ENCODE data around the gene RHOBTB3.

Gene RHOBTB3

DNA sequence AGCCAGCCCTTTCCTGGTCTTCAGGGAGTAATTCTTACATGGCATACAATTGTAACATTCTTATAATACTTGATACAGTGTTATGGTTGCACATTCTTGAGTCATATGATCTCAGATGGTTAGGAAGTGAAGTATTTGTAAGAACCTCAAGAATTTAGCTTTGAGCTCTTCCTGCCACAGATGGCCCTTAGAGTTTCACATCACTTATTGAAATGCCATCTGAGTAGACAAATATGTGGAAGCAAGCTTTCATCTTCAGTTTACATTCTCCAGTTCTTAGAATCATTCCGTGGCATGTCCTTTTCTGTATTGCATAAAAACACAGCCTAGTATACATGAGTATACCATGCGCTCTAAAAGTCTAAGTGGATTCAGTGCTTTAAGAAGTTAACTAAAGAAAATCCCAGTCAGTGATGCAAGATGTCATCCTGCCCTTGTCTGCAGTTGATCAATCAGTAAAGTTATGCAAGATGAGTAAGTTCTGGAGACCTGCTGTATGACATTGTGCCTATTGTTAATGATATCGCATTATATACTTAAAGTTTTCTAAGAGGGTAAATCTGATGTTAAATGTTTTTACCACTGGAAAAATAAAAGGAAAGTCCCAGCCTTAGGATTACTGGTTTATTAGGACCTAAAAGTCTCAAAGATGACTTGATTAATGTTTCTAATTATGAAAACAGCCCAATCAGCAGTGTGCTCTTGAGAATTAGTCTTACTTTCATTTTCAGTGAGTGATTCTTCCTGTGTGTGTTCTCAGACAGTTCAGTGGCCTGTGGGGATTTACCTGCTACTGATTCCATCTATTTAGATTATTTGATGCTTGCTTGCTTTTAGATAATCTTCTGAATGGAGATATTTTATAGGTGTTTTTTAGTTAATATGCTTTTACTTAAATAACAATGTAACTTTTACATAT is 29.4 kb downstream of the RHOBTB3 start:
- peak; percentile 94 for DNase-seq (ENCODE audit: low read depth)
- peak overlapping the region; percentile 21 for H3K4me3 ChIP-seq (replicated peaks; ENCODE audit: low read depth, low read length)
- TF ChIP-seq, protein P1, sequence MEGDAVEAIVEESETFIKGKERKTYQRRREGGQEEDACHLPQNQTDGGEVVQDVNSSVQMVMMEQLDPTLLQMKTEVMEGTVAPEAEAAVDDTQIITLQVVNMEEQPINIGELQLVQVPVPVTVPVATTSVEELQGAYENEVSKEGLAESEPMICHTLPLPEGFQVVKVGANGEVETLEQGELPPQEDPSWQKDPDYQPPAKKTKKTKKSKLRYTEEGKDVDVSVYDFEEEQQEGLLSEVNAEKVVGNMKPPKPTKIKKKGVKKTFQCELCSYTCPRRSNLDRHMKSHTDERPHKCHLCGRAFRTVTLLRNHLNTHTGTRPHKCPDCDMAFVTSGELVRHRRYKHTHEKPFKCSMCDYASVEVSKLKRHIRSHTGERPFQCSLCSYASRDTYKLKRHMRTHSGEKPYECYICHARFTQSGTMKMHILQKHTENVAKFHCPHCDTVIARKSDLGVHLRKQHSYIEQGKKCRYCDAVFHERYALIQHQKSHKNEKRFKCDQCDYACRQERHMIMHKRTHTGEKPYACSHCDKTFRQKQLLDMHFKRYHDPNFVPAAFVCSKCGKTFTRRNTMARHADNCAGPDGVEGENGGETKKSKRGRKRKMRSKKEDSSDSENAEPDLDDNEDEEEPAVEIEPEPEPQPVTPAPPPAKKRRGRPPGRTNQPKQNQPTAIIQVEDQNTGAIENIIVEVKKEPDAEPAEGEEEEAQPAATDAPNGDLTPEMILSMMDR (IDR thresholded peaks at IDR 0.05; ENCODE audit: low read length, missing control alignments) = no peak

DNA sequence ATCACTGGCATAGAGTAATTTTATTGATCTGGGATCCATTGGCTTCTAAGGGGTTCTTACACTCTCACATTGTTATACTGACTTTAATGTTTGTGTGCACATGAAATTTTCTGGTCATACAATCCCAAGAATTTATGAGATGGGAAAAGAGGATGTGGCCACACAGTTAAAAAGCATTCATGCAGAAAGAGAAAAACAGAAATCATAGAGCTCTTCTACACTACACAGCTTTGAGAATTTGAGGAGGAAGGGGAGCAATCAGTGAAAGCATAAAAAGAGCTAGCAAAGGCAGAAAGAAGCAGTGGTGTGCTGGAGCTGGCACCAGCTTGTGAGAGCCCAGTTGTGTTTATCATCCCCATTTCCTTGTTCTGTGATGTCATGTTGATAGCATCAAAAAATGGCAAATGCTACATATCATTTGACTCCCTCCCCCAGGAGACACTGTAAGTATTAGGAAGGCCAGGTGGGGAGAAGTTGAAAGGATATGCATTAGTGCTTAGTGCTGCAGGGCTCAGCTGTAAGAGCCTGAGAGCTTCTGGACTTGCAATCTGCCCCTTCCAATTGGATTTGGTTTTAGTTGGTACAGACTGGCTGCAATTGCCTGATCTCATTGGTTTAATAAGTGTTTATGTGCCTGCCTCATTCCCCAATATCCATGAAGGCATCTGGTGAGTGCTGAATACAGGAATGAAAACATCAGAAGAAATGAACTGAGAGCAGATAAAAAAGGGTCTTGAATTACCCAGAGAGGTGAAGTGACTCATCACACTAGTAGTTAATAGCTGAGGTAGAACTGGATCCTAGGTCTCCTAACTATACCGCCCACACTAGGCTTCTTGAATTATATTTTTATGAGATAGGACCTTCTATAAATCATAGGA is 30.9 kb downstream of the RHOBTB3 start:
- peak; percentile 48 for DNase-seq (ENCODE audit: low read depth)
- H3K4me3 ChIP-seq (replicated peaks; ENCODE audit: low read depth, low read length) = no peak overlapping the region
- TF ChIP-seq, protein P1 (IDR thresholded peaks at IDR 0.05; ENCODE audit: low read length, missing control alignments) = no peak

DNA sequence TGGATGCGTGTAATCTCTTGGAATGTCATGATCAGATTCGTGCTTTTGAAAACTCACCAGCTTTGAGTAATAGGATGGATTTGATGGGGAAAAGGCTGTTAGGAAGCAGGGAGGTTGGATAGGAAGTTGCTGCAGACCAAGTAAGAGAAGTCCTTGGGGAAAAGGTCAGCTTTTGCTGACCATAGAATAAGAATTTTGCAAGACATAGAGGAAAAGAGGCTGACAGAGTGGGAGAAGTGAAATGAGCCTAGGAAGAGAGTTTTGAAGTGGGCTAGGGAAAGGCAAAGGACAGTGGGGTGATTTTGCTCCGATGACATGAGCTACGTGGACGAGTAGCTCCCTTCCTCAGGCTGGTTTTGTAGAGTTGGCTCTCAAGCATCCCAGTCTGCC is 31.5 kb downstream of the RHOBTB3 start:
- TF ChIP-seq, protein P1 (IDR thresholded peaks at IDR 0.05; ENCODE audit: low read length, missing control alignments) = no peak
- no peak overlapping the region for H3K4me3 ChIP-seq (replicated peaks; ENCODE audit: low read depth, low read length)
- DNase-seq (ENCODE audit: low read depth) = no peak

DNA sequence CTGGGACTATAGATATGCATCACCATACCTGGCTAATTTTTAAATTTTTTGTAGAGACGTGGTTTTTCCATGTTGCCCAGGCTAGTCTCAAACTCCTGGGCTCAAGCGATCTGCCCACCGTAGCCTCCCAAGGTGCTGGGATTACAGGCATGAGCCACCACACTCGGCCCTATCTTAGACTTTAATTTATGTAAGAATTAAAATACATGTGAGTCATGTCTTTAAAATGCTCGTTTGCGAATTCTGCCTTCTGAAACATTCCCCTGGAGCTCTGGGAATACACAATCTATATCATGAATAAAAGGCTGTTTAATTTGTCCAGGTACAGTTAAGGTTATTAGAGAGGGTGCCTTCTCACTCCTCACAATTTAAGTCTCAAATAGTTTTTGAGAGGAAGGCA is 32.8 kb downstream of the RHOBTB3 start:
- DNase-seq (ENCODE audit: low read depth) = no peak
- TF ChIP-seq, protein P1 (IDR thresholded peaks at IDR 0.05; ENCODE audit: low read length, missing control alignments) = no peak
- H3K4me3 ChIP-seq (replicated peaks; ENCODE audit: low read depth, low read length) = no peak overlapping the region

DNA sequence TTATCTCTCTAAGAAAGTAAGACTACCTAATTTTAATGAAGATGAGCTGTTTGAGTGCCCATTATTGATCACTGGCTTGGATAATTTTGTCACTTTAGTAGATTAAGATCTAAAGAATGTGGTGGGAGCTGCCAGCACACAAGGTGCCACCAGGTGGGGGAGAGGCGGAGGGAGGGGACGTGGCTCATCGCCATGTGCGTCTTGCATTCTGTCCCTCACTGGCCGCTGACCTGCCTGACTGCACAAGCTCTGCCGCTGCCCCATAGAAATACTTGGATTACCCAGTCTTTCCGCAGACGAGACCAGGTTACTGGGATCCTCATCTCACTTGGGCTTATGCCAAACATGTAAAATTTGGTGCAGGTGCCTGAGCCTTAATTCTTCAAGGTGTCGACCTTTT is 37.6 kb downstream of the RHOBTB3 start:
- no peak for DNase-seq (ENCODE audit: low read depth)
- H3K4me3 ChIP-seq (replicated peaks; ENCODE audit: low read depth, low read length) = no peak overlapping the region
- TF ChIP-seq, protein P1 (IDR thresholded peaks at IDR 0.05; ENCODE audit: low read length, missing control alignments) = no peak

DNA sequence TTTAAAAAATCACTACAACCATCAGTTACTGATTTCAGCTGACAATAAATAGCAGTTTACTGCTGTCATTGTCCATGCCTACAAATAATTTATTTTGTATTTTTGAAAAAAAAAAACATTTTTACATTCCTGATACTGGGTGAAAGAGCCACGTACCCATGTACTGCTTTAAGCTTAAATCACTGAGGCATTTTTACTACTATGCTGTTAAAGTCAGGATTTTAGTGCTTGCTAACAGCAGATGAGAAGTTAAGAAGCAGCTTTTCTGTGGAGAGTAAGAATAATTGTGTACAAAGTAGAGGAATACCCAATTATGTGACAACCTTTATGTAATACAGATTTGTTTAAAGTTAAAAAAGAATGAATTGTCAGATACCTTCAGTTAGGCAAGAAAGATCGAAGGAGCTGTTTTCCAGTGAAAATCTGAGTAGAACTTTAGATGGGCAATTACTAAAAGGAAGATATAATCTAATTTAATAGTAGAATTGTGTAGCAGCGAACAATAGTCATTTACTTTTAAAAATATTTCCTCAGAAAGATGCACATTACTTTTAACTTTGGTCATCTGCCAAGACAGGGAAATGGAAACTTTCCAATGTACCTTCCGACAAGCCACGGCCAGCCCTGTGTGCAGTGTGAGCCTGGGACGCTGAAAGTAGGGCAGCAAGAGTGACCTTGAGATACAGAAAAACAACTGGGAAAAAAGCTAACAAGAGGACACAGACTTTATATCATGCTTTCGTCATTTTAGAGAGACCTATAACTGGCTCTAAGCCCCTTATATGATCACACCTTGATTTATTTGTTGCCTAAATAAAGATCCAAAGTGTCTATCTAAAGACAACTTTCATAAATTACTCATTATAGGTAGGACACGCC is 39.9 kb downstream of the RHOBTB3 start:
- TF ChIP-seq, protein P1 (IDR thresholded peaks at IDR 0.05; ENCODE audit: low read length, missing control alignments) = no peak
- H3K4me3 ChIP-seq (replicated peaks; ENCODE audit: low read depth, low read length) = no peak overlapping the region
- DNase-seq (ENCODE audit: low read depth) = peak; percentile 46
